Measurements from ENCODE around the gene BACH2. TPM values are rescaled to one million over a fixed set of nuclear protein-coding genes. Genes with fewer than 3 reads are reported as not detected.

Gene BACH2
- total and polyA plus RNA-seq, 4 donors, result 0.78 to 17.4 (median 3.2) TPM

GRCh38 chr6:90078513-90079289, 217.9 kb downstream of the BACH2 start:
- H3K36me3 ChIP-seq (ENCODE audit: control insufficient read depth in 4 of 4, insufficient read depth in 4 of 4, low read length in 4 of 4), result no peaks in the 10 kb centered on the region
- peaks cover 0 to 3% (median 0%) of the 10 kb centered on the region in 3 donors for H3K27me3 ChIP-seq (ENCODE audit: control insufficient read depth in 3 of 3, insufficient read depth in 3 of 3, low read length in 2 of 3)
- H3K9me3 ChIP-seq (ENCODE audit: control insufficient read depth in 4 of 4, insufficient read depth in 3 of 4, low read length in 3 of 4), result no peaks in the 10 kb centered on the region
- no peak for TF ChIP-seq CTCF (IDR thresholded peaks at IDR 0.05; ENCODE audit: control extremely low read depth, extremely low read depth)
- no peak for ATAC-seq (ENCODE audit: insufficient read depth, low FRiP score)
- H3K27ac ChIP-seq (ENCODE audit: low read depth in 1 of 2, low read length in 1 of 2), result no peak overlapping the region
- no peak for DNase-seq
- peaks cover 0 to 2% (median 0%) of the 10 kb centered on the region in 5 donors for H3K4me1 ChIP-seq (ENCODE audit: control insufficient read depth in 5 of 5, insufficient read depth in 5 of 5, low read length in 5 of 5)
- 78 to 85% methylated on average over 10 of the region's 10 CpGs for WGBS, 2 donors
- no peak overlapping the region for H3K4me3 ChIP-seq
- H3K9ac ChIP-seq (ENCODE audit: insufficient read depth in 1 of 2, low read length in 2 of 2), result no peak overlapping the region

- no peaks in the 10 kb centered on the region for H3K36me3 ChIP-seq (ENCODE audit: control insufficient read depth in 4 of 4, insufficient read depth in 4 of 4, low read length in 4 of 4)
- no peak for ATAC-seq (ENCODE audit: insufficient read depth, low FRiP score)
- no peak overlapping the region for H3K9ac ChIP-seq (ENCODE audit: insufficient read depth in 1 of 2, low read length in 2 of 2)
- no peak overlapping the region for H3K4me3 ChIP-seq
- no peak for TF ChIP-seq CTCF (IDR thresholded peaks at IDR 0.05; ENCODE audit: control extremely low read depth, extremely low read depth)
- no peak for DNase-seq
- no peaks in the 10 kb centered on the region for H3K9me3 ChIP-seq (ENCODE audit: control insufficient read depth in 4 of 4, insufficient read depth in 3 of 4, low read length in 3 of 4)
- H3K27ac ChIP-seq (ENCODE audit: low read depth in 1 of 2, low read length in 1 of 2), result no peak overlapping the region
- H3K27me3 ChIP-seq (ENCODE audit: control insufficient read depth in 3 of 3, insufficient read depth in 3 of 3, low read length in 2 of 3), result peaks cover 0 to 6% (median 0%) of the 10 kb centered on the region in 3 donors
- H3K4me1 ChIP-seq (ENCODE audit: control insufficient read depth in 5 of 5, insufficient read depth in 5 of 5, low read length in 5 of 5), result no peaks in the 10 kb centered on the region
- WGBS, 2 donors, result 95 to 97% methylated on average over 17 of the region's 17 CpGs
These were observed 219.9 kb downstream of the BACH2 start for GRCh38 chr6:90076511-90077415.

- no peaks in the 10 kb centered on the region for H3K9me3 ChIP-seq (ENCODE audit: control insufficient read depth in 4 of 4, insufficient read depth in 3 of 4, low read length in 3 of 4)
- H3K27me3 ChIP-seq (ENCODE audit: control insufficient read depth in 3 of 3, insufficient read depth in 3 of 3, low read length in 2 of 3), result peaks cover 0 to 9% (median 0%) of the 10 kb centered on the region in 3 donors
- 92 to 95% methylated on average over 6 of the region's 6 CpGs for WGBS, 2 donors
- DNase-seq (no peak), ATAC-seq (ENCODE audit: insufficient read depth, low FRiP score) (no peak)
- no peak overlapping the region for H3K9ac ChIP-seq (ENCODE audit: insufficient read depth in 1 of 2, low read length in 2 of 2)
- no peak overlapping the region for H3K27ac ChIP-seq (ENCODE audit: low read depth in 1 of 2, low read length in 1 of 2)
- no peak for TF ChIP-seq CTCF (IDR thresholded peaks at IDR 0.05; ENCODE audit: control extremely low read depth, extremely low read depth)
- H3K4me1 ChIP-seq (ENCODE audit: control insufficient read depth in 5 of 5, insufficient read depth in 5 of 5, low read length in 5 of 5), result peaks cover 0 to 6% (median 0%) of the 10 kb centered on the region in 5 donors
- no peak overlapping the region for H3K4me3 ChIP-seq
- H3K36me3 ChIP-seq (ENCODE audit: control insufficient read depth in 4 of 4, insufficient read depth in 4 of 4, low read length in 4 of 4), result no peaks in the 10 kb centered on the region
These were observed 222.3 kb downstream of the BACH2 start for GRCh38 chr6:90074161-90074850.
